HepG2 (cell line): ENCODE results near the gene COL9A3. TPM values are rescaled to one million over a fixed set of nuclear protein-coding genes. Genes with fewer than 3 reads are reported as not detected.

ENCODE experiments used
- NKX3-1 ChIP-seq: sonication (generic); formaldehyde crosslinking; IDR thresholded peaks from 2 replicates; pipeline ENCODE4 v1.5.0; 2020; ENCODE audit warnings: missing genetic modification reagents
- SIX1 ChIP-seq: sonication (generic); formaldehyde crosslinking; IDR thresholded peaks from 2 replicates; pipeline ENCODE4 v1.4.0; 2020; ENCODE audit warnings: missing genetic modification reagents, borderline replicate concordance
- ZFP41 ChIP-seq: sonication (generic); formaldehyde crosslinking; IDR thresholded peaks from 2 replicates; pipeline ENCODE4 v1.4.0; 2020; ENCODE audit warnings: mild to moderate bottlenecking, missing genetic modification reagents, borderline replicate concordance
- ZNF367 ChIP-seq: sonication (generic); formaldehyde crosslinking; IDR thresholded peaks from 2 replicates; pipeline ENCODE4 v1.4.0; 2020; ENCODE audit warnings: missing genetic modification reagents, borderline replicate concordance
- ZNF547 ChIP-seq: sonication (generic); formaldehyde crosslinking; IDR thresholded peaks from 2 replicates; pipeline ENCODE4 v1.5.1; 2020; ENCODE audit warnings: mild to moderate bottlenecking, missing genetic modification reagents
- ZNF644 ChIP-seq: IDR thresholded peaks from 2 replicates; pipeline ENCODE4 v1.6.1; 2016; ENCODE audit warnings: low read depth
- ZNF724P ChIP-seq: sonication (generic); formaldehyde crosslinking; IDR thresholded peaks from 2 replicates; pipeline ENCODE4 v1.8.0; 2022; ENCODE audit warnings: missing genetic modification reagents, borderline replicate concordance
- polyA plus RNA-seq, 8 experiments: library from polyadenylated mRNA; depleted of rRNA in 3 of 8; stranded (reverse) in 7 of 8; unstranded in 1 of 8; fragments of >200 nt; fragmentation: Illumina TruSeq in 4 of 8; extraction: Trizol in 4 of 8; gene quantifications; 2 replicates each; pipeline versions ENCODE4 v1.2.1 to v1.2.3, GENCODE V29; 2011 to 2016; ENCODE audit warnings: low read depth in 4 of 8, missing spikeins in 1 of 8, mixed read lengths in 1 of 8; ENCODE audit not compliant: insufficient read depth in 1 of 8
- total RNA-seq, 5 experiments: library from RNA; depleted of rRNA; stranded (reverse); fragments of >200 nt; fragmentation: Illumina TruSeq; extraction: Trizol; gene quantifications; 2 replicates each; pipeline ENCODE4 v1.2.3, GENCODE V29; 2016; ENCODE audit warnings: low read depth in 1 of 5
- TF ChIP-seq, protein P1 (sequence below): sonication (generic); formaldehyde crosslinking; IDR thresholded peaks from 2 replicates; pipeline ENCODE4 v1.5.0; 2020; ENCODE audit warnings: mild to moderate bottlenecking, missing genetic modification reagents, borderline replicate concordance
- TF ChIP-seq, protein P2 (sequence below): sonication (generic); formaldehyde crosslinking; IDR thresholded peaks from 2 replicates; pipeline ENCODE4 v1.4.0; 2020; ENCODE audit warnings: missing genetic modification reagents, borderline replicate concordance
- TF ChIP-seq, protein P3 (sequence below): IDR thresholded peaks from 2 replicates; pipeline ENCODE4 v1.6.1; 2016; ENCODE audit warnings: low read depth, borderline replicate concordance
- TF ChIP-seq, protein P4 (sequence below): sonication (generic); formaldehyde crosslinking; IDR thresholded peaks from 2 replicates; pipeline ENCODE4 v1.4.0; 2020; ENCODE audit warnings: missing genetic modification reagents

Gene COL9A3
- total and polyA plus RNA-seq, 2 of the 13 experiments (the other 11 are each of a cell fraction or from before 2014, with no cell fraction given), result 155 to 204 TPM

DNA sequence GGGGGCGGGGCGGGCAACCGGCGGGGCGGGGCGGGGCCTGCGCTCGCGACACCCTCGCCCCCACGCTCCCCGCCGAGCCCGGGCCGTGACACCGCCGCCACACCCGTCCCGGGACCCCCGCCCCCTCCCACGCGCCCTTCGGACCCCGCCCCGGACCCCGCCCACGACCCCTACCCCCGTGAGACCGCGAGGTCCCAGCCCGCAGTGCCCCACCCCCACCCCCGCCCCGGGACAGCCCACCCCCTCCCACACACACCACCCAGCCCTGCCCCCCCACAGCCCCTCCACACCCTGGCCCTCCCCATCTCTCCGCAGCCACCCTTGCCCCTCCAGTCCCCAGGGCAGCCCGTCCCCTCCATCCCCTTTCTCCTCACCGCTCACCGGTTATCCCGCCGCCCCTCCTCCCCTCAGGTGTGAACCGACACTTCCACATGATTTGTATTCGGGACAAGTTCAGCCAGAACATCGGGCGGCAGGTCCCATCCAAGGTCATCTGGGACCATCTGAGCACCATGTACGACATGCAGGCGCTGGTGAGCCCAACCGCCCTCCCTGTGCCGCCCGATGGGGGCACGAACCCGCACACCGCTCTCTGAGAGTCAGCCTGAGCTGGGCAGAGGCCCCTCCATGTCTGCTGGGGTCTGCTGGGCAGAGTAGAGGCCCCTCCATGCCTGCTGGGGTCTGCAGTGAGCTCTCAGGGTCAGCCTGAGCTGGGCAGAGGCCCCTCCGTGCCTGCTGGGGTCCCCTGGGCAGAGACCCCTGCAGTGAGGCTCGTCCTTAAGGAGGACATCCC lies 20.0 kb upstream of the COL9A3 start (continued):
- TF ChIP-seq, protein P1, sequence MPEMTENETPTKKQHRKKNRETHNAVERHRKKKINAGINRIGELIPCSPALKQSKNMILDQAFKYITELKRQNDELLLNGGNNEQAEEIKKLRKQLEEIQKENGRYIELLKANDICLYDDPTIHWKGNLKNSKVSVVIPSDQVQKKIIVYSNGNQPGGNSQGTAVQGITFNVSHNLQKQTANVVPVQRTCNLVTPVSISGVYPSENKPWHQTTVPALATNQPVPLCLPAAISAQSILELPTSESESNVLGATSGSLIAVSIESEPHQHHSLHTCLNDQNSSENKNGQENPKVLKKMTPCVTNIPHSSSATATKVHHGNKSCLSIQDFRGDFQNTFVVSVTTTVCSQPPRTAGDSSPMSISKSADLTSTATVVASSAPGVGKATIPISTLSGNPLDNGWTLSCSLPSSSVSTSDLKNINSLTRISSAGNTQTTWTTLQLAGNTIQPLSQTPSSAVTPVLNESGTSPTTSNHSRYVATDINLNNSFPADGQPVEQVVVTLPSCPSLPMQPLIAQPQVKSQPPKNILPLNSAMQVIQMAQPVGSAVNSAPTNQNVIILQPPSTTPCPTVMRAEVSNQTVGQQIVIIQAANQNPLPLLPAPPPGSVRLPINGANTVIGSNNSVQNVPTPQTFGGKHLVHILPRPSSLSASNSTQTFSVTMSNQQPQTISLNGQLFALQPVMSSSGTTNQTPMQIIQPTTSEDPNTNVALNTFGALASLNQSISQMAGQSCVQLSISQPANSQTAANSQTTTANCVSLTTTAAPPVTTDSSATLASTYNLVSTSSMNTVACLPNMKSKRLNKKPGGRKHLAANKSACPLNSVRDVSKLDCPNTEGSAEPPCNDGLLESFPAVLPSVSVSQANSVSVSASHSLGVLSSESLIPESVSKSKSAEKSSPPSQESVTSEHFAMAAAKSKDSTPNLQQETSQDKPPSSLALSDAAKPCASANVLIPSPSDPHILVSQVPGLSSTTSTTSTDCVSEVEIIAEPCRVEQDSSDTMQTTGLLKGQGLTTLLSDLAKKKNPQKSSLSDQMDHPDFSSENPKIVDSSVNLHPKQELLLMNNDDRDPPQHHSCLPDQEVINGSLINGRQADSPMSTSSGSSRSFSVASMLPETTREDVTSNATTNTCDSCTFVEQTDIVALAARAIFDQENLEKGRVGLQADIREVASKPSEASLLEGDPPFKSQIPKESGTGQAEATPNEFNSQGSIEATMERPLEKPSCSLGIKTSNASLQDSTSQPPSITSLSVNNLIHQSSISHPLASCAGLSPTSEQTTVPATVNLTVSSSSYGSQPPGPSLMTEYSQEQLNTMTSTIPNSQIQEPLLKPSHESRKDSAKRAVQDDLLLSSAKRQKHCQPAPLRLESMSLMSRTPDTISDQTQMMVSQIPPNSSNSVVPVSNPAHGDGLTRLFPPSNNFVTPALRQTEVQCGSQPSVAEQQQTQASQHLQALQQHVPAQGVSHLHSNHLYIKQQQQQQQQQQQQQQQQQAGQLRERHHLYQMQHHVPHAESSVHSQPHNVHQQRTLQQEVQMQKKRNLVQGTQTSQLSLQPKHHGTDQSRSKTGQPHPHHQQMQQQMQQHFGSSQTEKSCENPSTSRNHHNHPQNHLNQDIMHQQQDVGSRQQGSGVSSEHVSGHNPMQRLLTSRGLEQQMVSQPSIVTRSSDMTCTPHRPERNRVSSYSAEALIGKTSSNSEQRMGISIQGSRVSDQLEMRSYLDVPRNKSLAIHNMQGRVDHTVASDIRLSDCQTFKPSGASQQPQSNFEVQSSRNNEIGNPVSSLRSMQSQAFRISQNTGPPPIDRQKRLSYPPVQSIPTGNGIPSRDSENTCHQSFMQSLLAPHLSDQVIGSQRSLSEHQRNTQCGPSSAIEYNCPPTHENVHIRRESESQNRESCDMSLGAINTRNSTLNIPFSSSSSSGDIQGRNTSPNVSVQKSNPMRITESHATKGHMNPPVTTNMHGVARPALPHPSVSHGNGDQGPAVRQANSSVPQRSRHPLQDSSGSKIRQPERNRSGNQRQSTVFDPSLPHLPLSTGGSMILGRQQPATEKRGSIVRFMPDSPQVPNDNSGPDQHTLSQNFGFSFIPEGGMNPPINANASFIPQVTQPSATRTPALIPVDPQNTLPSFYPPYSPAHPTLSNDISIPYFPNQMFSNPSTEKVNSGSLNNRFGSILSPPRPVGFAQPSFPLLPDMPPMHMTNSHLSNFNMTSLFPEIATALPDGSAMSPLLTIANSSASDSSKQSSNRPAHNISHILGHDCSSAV (CRISPR knock-in tag), result no peak
- no peak for TF ChIP-seq SIX1 (CRISPR knock-in tag)
- no peak for TF ChIP-seq ZNF547
- 0 out of 2 replicates have a peak, but pooled peaks have one; percentile 39 for TF ChIP-seq ZFP41 (CRISPR knock-in tag)
- TF ChIP-seq ZNF724P (CRISPR knock-in tag), result 0 out of 2 replicates have a peak, but pooled peaks have one; percentile 3
- no peak for TF ChIP-seq ZNF644 (CRISPR knock-in tag)
- TF ChIP-seq, protein P2, sequence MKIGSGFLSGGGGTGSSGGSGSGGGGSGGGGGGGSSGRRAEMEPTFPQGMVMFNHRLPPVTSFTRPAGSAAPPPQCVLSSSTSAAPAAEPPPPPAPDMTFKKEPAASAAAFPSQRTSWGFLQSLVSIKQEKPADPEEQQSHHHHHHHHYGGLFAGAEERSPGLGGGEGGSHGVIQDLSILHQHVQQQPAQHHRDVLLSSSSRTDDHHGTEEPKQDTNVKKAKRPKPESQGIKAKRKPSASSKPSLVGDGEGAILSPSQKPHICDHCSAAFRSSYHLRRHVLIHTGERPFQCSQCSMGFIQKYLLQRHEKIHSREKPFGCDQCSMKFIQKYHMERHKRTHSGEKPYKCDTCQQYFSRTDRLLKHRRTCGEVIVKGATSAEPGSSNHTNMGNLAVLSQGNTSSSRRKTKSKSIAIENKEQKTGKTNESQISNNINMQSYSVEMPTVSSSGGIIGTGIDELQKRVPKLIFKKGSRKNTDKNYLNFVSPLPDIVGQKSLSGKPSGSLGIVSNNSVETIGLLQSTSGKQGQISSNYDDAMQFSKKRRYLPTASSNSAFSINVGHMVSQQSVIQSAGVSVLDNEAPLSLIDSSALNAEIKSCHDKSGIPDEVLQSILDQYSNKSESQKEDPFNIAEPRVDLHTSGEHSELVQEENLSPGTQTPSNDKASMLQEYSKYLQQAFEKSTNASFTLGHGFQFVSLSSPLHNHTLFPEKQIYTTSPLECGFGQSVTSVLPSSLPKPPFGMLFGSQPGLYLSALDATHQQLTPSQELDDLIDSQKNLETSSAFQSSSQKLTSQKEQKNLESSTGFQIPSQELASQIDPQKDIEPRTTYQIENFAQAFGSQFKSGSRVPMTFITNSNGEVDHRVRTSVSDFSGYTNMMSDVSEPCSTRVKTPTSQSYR (CRISPR knock-in tag), result peak; percentile 13
- TF ChIP-seq, protein P3, sequence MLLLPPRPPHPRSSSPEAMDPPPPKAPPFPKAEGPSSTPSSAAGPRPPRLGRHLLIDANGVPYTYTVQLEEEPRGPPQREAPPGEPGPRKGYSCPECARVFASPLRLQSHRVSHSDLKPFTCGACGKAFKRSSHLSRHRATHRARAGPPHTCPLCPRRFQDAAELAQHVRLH (CRISPR knock-in tag), result no peak
- TF ChIP-seq NKX3-1 (CRISPR knock-in tag), result peak; percentile 54; the same call in 1 of the 2 replicates
- TF ChIP-seq, protein P4, sequence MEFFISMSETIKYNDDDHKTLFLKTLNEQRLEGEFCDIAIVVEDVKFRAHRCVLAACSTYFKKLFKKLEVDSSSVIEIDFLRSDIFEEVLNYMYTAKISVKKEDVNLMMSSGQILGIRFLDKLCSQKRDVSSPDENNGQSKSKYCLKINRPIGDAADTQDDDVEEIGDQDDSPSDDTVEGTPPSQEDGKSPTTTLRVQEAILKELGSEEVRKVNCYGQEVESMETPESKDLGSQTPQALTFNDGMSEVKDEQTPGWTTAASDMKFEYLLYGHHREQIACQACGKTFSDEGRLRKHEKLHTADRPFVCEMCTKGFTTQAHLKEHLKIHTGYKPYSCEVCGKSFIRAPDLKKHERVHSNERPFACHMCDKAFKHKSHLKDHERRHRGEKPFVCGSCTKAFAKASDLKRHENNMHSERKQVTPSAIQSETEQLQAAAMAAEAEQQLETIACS (CRISPR knock-in tag), result no peak
- no peak for TF ChIP-seq ZNF367 (CRISPR knock-in tag)
